GM12878 (cell line): ENCODE measurements around the gene MYOM3.

Source experiments
- CTCF ChIP-seq, 3 experiments: IDR thresholded peaks in 2 of 3; conservative IDR thresholded peaks in 1 of 3; 2 replicates each; pipeline ENCODE4 v1.5.1; 2011; ENCODE audit warnings: low read depth in 3 of 3, low read length in 3 of 3, mild to moderate bottlenecking in 3 of 3, control low read depth in 2 of 3, moderate library complexity in 2 of 3, inconsistent platforms in 1 of 3, mixed read lengths in 1 of 3; ENCODE audit not compliant: control insufficient read depth in 2 of 3, insufficient read depth in 1 of 3; ENCODE audit errors: extremely low read depth in 1 of 3
- ESRRA ChIP-seq: IDR thresholded peaks from 2 replicates; pipeline ENCODE4 v1.6.1; 2012; ENCODE audit warnings: mild to moderate bottlenecking, low read length, improper control_type of control experiment
- GABPA ChIP-seq: IDR thresholded peaks from 2 replicates; pipeline ENCODE4 v1.6.1; 2014; ENCODE audit warnings: antibody characterized with exemption, low read depth, mild to moderate bottlenecking, inconsistent platforms
- KDM1A ChIP-seq: fragments of 200-600 bp; sonication (generic); IDR thresholded peaks from 2 replicates; pipeline ENCODE4 v1.6.1; 2016; ENCODE audit warnings: borderline replicate concordance
- MXI1 ChIP-seq: fragments of 150-350 bp; IDR thresholded peaks from 2 replicates; pipeline ENCODE4 v1.6.1; 2011; ENCODE audit warnings: low read depth, mild to moderate bottlenecking, inconsistent platforms, low read length, improper control_type of control experiment
- NR2F1 ChIP-seq: fragments of 450-650 bp; conservative IDR thresholded peaks from 2 replicates; pipeline ENCODE4 v1.6.1; 2017; ENCODE audit warnings: mild to moderate bottlenecking
- TAF1 ChIP-seq: IDR thresholded peaks from 2 replicates; pipeline ENCODE4 v1.6.1; 2011; ENCODE audit warnings: mild to moderate bottlenecking, low read depth, low read length, borderline replicate concordance
- TARDBP ChIP-seq: IDR thresholded peaks from 2 replicates; pipeline ENCODE4 v1.6.1; 2016; ENCODE audit warnings: borderline replicate concordance
- ZSCAN29 ChIP-seq: fragments of 450-650 bp; IDR thresholded peaks from 2 replicates; pipeline ENCODE4 v1.6.1; 2017; ENCODE audit warnings: mild to moderate bottlenecking, moderate library complexity
- TF ChIP-seq, protein P1 (sequence below): IDR thresholded peaks from 2 replicates; pipeline ENCODE4 v1.6.1; 2012; ENCODE audit warnings: low read depth, low read length, improper control_type of control experiment
- TF ChIP-seq, protein P2 (sequence below): fragments of 450-650 bp; IDR thresholded peaks from 2 replicates; pipeline ENCODE4 v1.6.1; 2016; ENCODE audit warnings: mild to moderate bottlenecking

DNA sequence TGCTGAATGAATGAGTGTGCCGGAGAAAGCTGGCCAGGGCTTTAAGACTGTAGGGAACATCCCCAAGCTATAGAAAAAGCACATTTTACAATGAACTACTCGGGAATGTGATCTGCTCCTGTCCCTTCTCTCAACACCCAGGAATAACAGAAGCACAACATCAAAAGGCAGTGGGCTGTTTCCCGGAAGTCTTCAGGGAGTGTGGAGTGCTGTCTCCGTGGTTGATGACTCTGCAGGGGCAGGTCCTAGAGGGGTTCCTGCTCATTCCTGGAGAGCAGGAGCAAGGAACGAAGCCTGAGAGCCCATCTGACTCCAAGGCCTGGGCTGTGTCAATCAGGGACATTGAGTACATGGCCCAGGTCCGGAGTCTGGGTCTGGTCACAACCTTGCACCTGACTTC lies 35.9 kb upstream of the MYOM3 start:
- TF ChIP-seq KDM1A (no peak), MXI1 (no peak), CTCF (IDR thresholded peaks at IDR 0.05 in 2 of 3, conservative IDR thresholded peaks at IDR 0.05 in 1 of 3; ENCODE audit: control insufficient read depth in 2 of 3, extremely low read depth in 1 of 3, insufficient read depth in 1 of 3, low read depth in 3 of 3, low read length in 3 of 3) (no peak), TARDBP (no peak), ESRRA (no peak), ZSCAN29 (no peak), NR2F1 (no peak), GABPA (no peak), TAF1 (no peak)
- TF ChIP-seq, protein P1, sequence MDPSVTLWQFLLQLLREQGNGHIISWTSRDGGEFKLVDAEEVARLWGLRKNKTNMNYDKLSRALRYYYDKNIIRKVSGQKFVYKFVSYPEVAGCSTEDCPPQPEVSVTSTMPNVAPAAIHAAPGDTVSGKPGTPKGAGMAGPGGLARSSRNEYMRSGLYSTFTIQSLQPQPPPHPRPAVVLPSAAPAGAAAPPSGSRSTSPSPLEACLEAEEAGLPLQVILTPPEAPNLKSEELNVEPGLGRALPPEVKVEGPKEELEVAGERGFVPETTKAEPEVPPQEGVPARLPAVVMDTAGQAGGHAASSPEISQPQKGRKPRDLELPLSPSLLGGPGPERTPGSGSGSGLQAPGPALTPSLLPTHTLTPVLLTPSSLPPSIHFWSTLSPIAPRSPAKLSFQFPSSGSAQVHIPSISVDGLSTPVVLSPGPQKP: no peak
- TF ChIP-seq, protein P2, sequence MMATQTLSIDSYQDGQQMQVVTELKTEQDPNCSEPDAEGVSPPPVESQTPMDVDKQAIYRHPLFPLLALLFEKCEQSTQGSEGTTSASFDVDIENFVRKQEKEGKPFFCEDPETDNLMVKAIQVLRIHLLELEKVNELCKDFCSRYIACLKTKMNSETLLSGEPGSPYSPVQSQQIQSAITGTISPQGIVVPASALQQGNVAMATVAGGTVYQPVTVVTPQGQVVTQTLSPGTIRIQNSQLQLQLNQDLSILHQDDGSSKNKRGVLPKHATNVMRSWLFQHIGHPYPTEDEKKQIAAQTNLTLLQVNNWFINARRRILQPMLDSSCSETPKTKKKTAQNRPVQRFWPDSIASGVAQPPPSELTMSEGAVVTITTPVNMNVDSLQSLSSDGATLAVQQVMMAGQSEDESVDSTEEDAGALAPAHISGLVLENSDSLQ: no peak
